Measurements from ENCODE around the gene DISP2. TPM values are rescaled to one million over a fixed set of nuclear protein-coding genes. Genes with fewer than 3 reads are reported as not detected.

DISP2 gene
- total RNA-seq: 0.29 and 0.36 TPM in 2 replicates

GRCh38 chr15:40357723-40358470, at the start of gene DISP2:
Gene DISP2 (plus strand): TSS chr15:40358219. CDS start chr15:40358322, 103 bp downstream.
- H3K4me3 ChIP-seq (ENCODE audit: insufficient read depth, low read length): peak within 1 kb of the TSS; percentile 75
- H4K20me1 ChIP-seq (ENCODE audit: insufficient read depth, low read length): no peaks in the 10 kb centered on the region
- TF ChIP-seq CTCF (IDR thresholded peaks at IDR 0.05; ENCODE audit: extremely low read depth, low read depth, low read length): no peak
- H3K36me3 ChIP-seq (ENCODE audit: insufficient read depth, low read length): no peaks in the 10 kb centered on the region
- DNase-seq (ENCODE audit: insufficient read length, low spot score, missing footprints): peak; percentile 100
- peaks cover 14% of the 10 kb centered on the region for H3K27me3 ChIP-seq (ENCODE audit: insufficient read depth, low read length)
- peaks cover 12% of the 10 kb centered on the region for H3K4me1 ChIP-seq (ENCODE audit: insufficient read depth, low read length)
- no peaks in the 10 kb centered on the region for H3K9me3 ChIP-seq (ENCODE audit: low read depth, low read length)
- peak within 1 kb of the TSS; percentile 93 for H3K4me2 ChIP-seq (ENCODE audit: insufficient read depth, low read length)
- no peak within 1 kb of the TSS for H3K27ac ChIP-seq (ENCODE audit: low read depth, low read length)
- H3K79me2 ChIP-seq (ENCODE audit: insufficient read depth, low read length): no peaks in the 10 kb centered on the region
- H2AFZ ChIP-seq (ENCODE audit: low read length): peak within 1 kb of the TSS; percentile 99

GRCh38 chr15:40309344-40309862, 48.6 kb upstream of the DISP2 start:
- H3K36me3 ChIP-seq (ENCODE audit: insufficient read depth, low read length): no peaks in the 10 kb centered on the region
- H3K27me3 ChIP-seq (ENCODE audit: insufficient read depth, low read length): peaks cover 36% of the 10 kb centered on the region
- H2AFZ ChIP-seq (ENCODE audit: low read length): no peak overlapping the region
- no peak for TF ChIP-seq CTCF (IDR thresholded peaks at IDR 0.05; ENCODE audit: extremely low read depth, low read depth, low read length)
- no peaks in the 10 kb centered on the region for H3K9me3 ChIP-seq (ENCODE audit: low read depth, low read length)
- no peak for DNase-seq (ENCODE audit: insufficient read length, low spot score, missing footprints)
- no peak overlapping the region for H3K4me2 ChIP-seq (ENCODE audit: insufficient read depth, low read length)
- H3K4me1 ChIP-seq (ENCODE audit: insufficient read depth, low read length): peaks cover 12% of the 10 kb centered on the region
- no peak overlapping the region for H3K4me3 ChIP-seq (ENCODE audit: insufficient read depth, low read length)
- no peaks in the 10 kb centered on the region for H4K20me1 ChIP-seq (ENCODE audit: insufficient read depth, low read length)
- H3K27ac ChIP-seq (ENCODE audit: low read depth, low read length): no peak overlapping the region
- no peaks in the 10 kb centered on the region for H3K79me2 ChIP-seq (ENCODE audit: insufficient read depth, low read length)

GRCh38 chr15:40310001-40310959, 47.7 kb upstream of the DISP2 start:
- no peaks in the 10 kb centered on the region for H3K36me3 ChIP-seq (ENCODE audit: insufficient read depth, low read length)
- peak; percentile 62 for TF ChIP-seq CTCF (IDR thresholded peaks at IDR 0.05; ENCODE audit: extremely low read depth, low read depth, low read length)
- no peak overlapping the region for H3K4me3 ChIP-seq (ENCODE audit: insufficient read depth, low read length)
- DNase-seq (ENCODE audit: insufficient read length, low spot score, missing footprints): peak; percentile 67
- peaks cover 29% of the 10 kb centered on the region for H3K27me3 ChIP-seq (ENCODE audit: insufficient read depth, low read length)
- H3K27ac ChIP-seq (ENCODE audit: low read depth, low read length): no peak overlapping the region
- H3K79me2 ChIP-seq (ENCODE audit: insufficient read depth, low read length): no peaks in the 10 kb centered on the region
- H2AFZ ChIP-seq (ENCODE audit: low read length): no peak overlapping the region
- no peaks in the 10 kb centered on the region for H4K20me1 ChIP-seq (ENCODE audit: insufficient read depth, low read length)
- no peaks in the 10 kb centered on the region for H3K9me3 ChIP-seq (ENCODE audit: low read depth, low read length)
- H3K4me2 ChIP-seq (ENCODE audit: insufficient read depth, low read length): no peak overlapping the region
- peaks cover 17% of the 10 kb centered on the region for H3K4me1 ChIP-seq (ENCODE audit: insufficient read depth, low read length)
